Measurements from ENCODE around the gene XXYLT1. TPM values are rescaled to one million over a fixed set of nuclear protein-coding genes. Genes with fewer than 3 reads are reported as not detected.

XXYLT1 gene
- total RNA-seq, 1 experiment from 2014 or later: 53.9 TPM

DNA sequence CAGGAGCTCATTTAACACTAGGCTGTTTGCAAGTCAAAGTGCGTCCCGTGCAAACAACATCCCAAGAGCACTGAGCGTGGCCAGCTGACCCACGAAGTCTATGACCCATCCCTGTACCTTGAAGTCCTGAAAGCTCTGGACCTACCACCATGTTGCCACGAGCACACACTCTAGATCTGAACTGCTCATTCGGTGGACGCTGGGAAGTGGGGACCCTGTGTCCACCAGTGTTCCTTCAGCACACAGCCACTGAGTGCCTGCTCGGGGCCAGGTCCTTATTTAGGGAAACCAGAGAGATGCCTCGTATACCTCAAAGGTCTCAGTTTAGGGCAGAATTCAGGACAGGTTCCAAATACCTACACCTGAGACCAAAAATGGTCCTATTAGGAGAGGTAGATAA, 236.9 kb downstream of the XXYLT1 start:
- CTCF ChIA-PET: no interaction called here
- Histone ChIP-seq H3K27ac (ENCODE audit: low read depth, low read length, poor library complexity, severe bottlenecking) (no peak overlapping the region), H3K4me1 (ENCODE audit: insufficient read depth, low read length, poor library complexity, severe bottlenecking) (peaks cover 17% of the 10 kb centered on the region), H3K36me3 (ENCODE audit: insufficient read depth, low read length, poor library complexity, severe bottlenecking) (no peaks in the 10 kb centered on the region), H3K4me3 (ENCODE audit: low read depth, low read length, poor library complexity, severe bottlenecking) (no peak overlapping the region), H3K27me3 (replicated peaks; ENCODE audit: insufficient read depth, low read depth, low read length, poor library complexity) (no peaks in the 10 kb centered on the region), H3K9me3 (ENCODE audit: low read depth, low read length, poor library complexity, severe bottlenecking) (no peaks in the 10 kb centered on the region)
- POLR2A ChIA-PET (ENCODE audit: low non-redundant PET): no interaction called here
- no peak for DNase-seq (ENCODE audit: low spot score)
- intact Hi-C loops (cut with micrococcal nuclease; ENCODE audit: unreplicated experiment): no loop called here
- TF ChIP-seq EZH2 (IDR thresholded peaks at IDR 0.05; ENCODE audit: borderline replicate concordance, low read depth, low read length, poor library complexity, severe bottlenecking): no peak
- TF ChIP-seq, protein P1, sequence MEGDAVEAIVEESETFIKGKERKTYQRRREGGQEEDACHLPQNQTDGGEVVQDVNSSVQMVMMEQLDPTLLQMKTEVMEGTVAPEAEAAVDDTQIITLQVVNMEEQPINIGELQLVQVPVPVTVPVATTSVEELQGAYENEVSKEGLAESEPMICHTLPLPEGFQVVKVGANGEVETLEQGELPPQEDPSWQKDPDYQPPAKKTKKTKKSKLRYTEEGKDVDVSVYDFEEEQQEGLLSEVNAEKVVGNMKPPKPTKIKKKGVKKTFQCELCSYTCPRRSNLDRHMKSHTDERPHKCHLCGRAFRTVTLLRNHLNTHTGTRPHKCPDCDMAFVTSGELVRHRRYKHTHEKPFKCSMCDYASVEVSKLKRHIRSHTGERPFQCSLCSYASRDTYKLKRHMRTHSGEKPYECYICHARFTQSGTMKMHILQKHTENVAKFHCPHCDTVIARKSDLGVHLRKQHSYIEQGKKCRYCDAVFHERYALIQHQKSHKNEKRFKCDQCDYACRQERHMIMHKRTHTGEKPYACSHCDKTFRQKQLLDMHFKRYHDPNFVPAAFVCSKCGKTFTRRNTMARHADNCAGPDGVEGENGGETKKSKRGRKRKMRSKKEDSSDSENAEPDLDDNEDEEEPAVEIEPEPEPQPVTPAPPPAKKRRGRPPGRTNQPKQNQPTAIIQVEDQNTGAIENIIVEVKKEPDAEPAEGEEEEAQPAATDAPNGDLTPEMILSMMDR (conservative IDR thresholded peaks at IDR 0.05; ENCODE audit: low read depth, low read length): no peak
- BruUV-seq (replicated peaks): no TSS peak

DNA sequence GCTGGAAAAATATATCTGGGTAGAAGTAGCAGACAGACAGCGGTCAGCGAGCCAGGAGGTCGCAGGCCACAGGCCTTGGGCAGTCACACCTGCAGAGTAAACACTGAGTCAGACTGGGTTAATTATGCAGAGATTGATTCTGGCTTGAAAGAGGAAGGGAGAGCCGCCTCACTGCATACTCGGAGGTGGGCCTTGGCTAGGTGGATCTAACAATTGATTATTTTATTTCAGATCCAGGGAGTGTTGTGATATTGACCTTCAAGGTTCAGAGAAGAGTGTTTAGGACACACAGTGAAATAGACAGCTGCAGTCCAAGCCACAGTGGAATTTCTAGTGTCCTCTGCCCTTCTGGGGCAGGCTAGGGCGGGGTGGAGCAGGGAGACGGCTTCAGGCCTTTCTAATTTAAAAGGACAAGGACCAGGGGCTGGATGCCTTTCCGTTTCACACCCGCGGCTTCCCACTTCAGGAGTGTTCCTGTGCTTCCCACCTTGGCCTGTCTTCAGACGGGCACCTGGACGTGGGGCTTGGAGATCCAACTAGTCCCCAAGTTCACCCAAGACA, 237.3 kb downstream of the XXYLT1 start:
- Histone ChIP-seq H3K27me3 (replicated peaks; ENCODE audit: insufficient read depth, low read depth, low read length, poor library complexity) (no peaks in the 10 kb centered on the region), H3K36me3 (ENCODE audit: insufficient read depth, low read length, poor library complexity, severe bottlenecking) (no peaks in the 10 kb centered on the region), H3K4me3 (ENCODE audit: low read depth, low read length, poor library complexity, severe bottlenecking) (no peak overlapping the region), H3K4me1 (ENCODE audit: insufficient read depth, low read length, poor library complexity, severe bottlenecking) (peaks cover 17% of the 10 kb centered on the region), H3K9me3 (ENCODE audit: low read depth, low read length, poor library complexity, severe bottlenecking) (no peaks in the 10 kb centered on the region), H3K27ac (ENCODE audit: low read depth, low read length, poor library complexity, severe bottlenecking) (no peak overlapping the region)
- BruUV-seq (replicated peaks): no TSS peak
- no peak for DNase-seq (ENCODE audit: low spot score)
- ChIA-PET POLR2A (ENCODE audit: low non-redundant PET) (no interaction called here), CTCF (no interaction called here)
- TF ChIP-seq, protein P1 (conservative IDR thresholded peaks at IDR 0.05; ENCODE audit: low read depth, low read length): no peak
- TF ChIP-seq EZH2 (IDR thresholded peaks at IDR 0.05; ENCODE audit: borderline replicate concordance, low read depth, low read length, poor library complexity, severe bottlenecking): no peak
- intact Hi-C loops (cut with micrococcal nuclease; ENCODE audit: unreplicated experiment): no loop called here

DNA sequence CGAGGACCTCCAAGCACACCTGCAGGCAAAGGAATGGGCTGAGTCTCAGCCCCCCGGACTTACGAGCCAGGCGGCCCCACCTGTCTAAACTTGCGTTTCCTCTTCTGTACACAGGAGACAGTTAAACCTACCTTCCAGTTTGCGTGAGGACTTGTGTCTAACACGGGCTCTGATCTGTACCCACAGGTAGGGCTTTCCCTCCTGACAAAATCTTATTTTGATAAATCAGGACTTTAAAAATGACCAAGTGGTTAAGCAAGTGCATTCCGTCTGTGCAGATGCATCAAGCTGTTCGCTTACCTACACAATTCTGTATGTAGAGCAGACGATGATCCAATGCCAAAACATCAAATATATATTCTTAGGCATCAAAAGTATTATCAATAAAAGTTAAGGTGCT, 238.0 kb downstream of the XXYLT1 start:
- Histone ChIP-seq H3K4me3 (ENCODE audit: low read depth, low read length, poor library complexity, severe bottlenecking) (no peak overlapping the region), H3K27me3 (replicated peaks; ENCODE audit: insufficient read depth, low read depth, low read length, poor library complexity) (no peaks in the 10 kb centered on the region), H3K36me3 (ENCODE audit: insufficient read depth, low read length, poor library complexity, severe bottlenecking) (no peaks in the 10 kb centered on the region), H3K4me1 (ENCODE audit: insufficient read depth, low read length, poor library complexity, severe bottlenecking) (peaks cover 17% of the 10 kb centered on the region), H3K27ac (ENCODE audit: low read depth, low read length, poor library complexity, severe bottlenecking) (no peak overlapping the region), H3K9me3 (ENCODE audit: low read depth, low read length, poor library complexity, severe bottlenecking) (no peaks in the 10 kb centered on the region)
- TF ChIP-seq, protein P1 (conservative IDR thresholded peaks at IDR 0.05; ENCODE audit: low read depth, low read length): no peak
- no peak for TF ChIP-seq EZH2 (IDR thresholded peaks at IDR 0.05; ENCODE audit: borderline replicate concordance, low read depth, low read length, poor library complexity, severe bottlenecking)
- BruUV-seq (replicated peaks): no TSS peak
- intact Hi-C loops (cut with micrococcal nuclease; ENCODE audit: unreplicated experiment): no loop called here
- DNase-seq (ENCODE audit: low spot score): no peak
- POLR2A ChIA-PET (ENCODE audit: low non-redundant PET): no interaction called here
- CTCF ChIA-PET: no interaction called here
